ENCODE measurements around the gene ZCCHC8. TPM values are rescaled to one million over a fixed set of nuclear protein-coding genes. Genes with fewer than 3 reads are reported as not detected.

ZCCHC8 gene
- total RNA-seq: 10.0 and 20.6 TPM in 2 replicates

DNA sequence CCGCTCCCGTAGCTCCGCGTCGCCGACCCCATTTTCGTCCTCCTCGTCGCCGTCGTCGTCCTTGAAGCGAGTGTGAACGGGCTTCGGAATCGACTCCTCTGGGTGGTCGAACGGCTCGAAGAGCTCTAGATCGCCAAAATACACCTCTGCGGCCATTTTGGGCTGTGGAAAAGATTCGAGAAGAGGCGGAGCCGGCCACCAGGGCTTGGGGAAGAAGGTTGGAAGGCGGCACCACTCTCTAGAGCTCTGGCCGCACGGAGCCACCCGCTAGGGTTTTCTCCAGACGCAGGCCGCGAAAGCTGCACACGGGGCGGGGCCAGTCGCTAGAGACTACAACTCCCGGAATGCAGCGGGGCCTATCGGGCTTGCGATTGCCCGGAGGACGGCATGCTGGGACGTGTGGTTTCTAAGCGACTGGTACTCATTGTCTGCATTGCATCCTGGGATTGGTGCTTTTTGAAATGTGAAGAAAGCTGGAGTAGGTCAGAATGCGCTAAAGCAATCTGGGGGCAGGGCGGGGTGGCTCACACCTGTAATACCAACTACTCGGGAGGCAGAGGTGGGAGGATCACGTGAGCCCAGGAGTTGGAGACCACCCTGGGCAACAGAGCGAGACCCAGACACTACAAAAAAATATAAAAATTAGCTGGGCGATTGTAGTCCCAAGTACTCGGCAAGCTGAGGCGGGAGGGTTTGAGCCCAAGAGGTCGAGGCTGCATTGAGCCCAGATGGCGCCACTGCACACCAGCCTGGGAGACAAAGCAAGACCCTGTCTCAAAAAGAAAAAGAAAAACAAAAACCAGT lies at the start of gene ZCCHC8:
TSS of gene ZCCHC8 (minus strand) at position 248 of the 804 bp plus-strand sequence. CDS start at position 156, 92 bp downstream.

DNA sequence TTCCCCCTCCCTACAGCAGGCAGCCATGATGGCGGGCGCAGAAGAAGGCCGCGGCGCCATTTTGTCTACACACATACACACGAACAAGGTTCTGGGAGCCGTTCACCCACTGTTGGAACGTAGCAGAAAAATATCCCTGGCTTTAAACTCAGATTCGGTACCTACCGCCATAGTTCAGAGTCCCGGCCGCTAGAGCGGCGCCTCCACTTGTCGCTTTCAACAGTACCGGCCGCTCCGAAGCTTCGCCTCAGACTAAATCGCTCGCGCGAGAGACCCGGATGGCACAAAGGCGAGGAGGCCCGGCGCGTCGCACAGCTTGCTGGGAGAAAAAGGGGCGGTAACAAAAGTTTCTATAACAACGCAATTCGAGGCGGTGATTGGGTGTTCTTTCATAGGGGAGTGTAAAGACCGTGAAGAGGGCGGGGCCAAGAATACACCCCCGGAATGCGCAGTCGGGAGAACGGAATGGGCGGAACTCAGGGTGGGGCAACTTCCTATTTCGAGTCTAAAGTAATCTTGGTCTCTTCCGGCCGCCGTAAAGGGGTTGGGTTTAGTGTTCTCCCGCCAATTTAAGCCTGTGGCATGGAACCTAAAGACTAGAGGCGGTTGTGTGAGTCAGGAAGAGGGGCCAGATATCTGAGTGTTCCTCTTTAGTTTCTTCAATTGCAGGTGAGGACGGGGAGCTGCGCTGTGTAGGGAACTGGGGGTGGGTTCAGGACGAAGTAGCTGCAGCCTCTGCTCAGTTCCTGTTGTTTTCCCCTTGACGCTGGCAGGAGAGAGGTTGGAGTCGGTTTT lies 26.1 kb upstream of the ZCCHC8 start, which contains the start of the genes KNTC1 and RSRC2:
TSS of gene KNTC1 (plus strand) at position 567 of the 795 bp plus-strand sequence. CDS start 2,815 bp downstream, outside the sequence.
TSS of gene RSRC2 (minus strand) at position 254 of the 795 bp plus-strand sequence. CDS start at position 171, 83 bp downstream.

DNA sequence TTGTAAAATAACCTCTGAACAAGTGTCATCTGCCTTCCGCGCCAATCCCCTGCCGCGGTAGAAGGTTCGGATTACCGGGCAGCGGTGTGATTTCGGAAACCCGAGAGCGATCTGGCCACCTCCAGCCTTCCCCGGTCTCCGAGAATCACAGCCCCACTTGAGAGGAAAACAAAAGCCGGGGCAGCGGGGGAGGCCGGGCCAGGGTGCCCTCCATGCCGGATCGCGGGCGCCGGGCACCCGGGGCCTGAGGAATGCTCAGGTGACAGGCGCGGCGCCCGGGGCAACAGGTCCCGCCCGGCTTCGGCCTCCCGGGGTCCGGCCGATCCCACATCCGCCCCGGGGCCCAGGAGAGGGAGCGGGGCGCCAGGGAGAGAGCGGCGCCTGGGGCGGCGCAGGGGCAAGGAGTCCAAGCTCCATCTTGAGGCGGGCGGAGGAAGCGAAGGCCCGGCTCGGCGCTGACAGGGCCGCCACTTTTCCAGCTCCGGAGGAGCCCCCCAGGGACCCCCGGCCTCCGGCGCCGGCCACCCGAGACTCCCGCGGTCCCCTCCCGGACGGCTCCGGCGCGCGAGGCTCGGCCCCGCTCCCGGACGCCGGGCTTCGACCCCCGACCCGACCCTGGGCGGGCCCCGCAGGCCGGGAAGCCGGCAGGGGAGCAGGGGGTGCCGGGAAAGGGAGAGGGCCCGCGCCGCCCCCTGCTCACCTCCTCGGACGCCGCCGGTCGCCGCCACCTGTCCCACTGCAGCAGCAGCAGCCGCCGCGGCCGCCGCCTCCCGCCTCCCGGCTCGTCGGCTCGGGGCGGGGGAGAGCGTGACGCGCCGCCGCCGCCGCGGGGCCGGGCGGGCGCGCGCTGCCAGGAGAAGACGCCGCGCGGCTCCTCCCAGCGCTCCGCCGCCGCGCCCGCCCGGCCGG lies 78.7 kb downstream of the ZCCHC8 start, which contains the start of gene CLIP1:
TSS of gene CLIP1 (minus strand) at position 849 of the 909 bp plus-strand sequence. CDS start 42,217 bp downstream, outside the sequence.

Other genes with a start within 250 kb of the ZCCHC8 start
- 15.1 and 24.4 TPM in 2 replicates for gene VPS33A, start 234.4 kb downstream of the ZCCHC8 start, total RNA-seq
- 32.4 and 67.1 TPM in 2 replicates for gene CLIP1, start 78.3 kb downstream of the ZCCHC8 start, total RNA-seq
- gene RSRC2, start 26.0 kb upstream of the ZCCHC8 start, total RNA-seq: 33.8 and 70.3 TPM in 2 replicates
- gene KNTC1, start 26.3 kb upstream of the ZCCHC8 start, total RNA-seq: 24.1 and 34.0 TPM in 2 replicates
- not detected in 2 replicates for gene HCAR2, start 202.4 kb upstream of the ZCCHC8 start, total RNA-seq
- gene HCAR3, start 215.9 kb upstream of the ZCCHC8 start, total RNA-seq: not detected in 2 replicates
- gene HCAR1, start 229.9 kb upstream of the ZCCHC8 start, total RNA-seq: under 0.01 TPM in 1 of 2 replicates, not detected in the other